HEK293 (cell line): ENCODE data around the gene MC1R.

Source experiments
- ATF2 ChIP-seq: fragments of 450-650 bp; formaldehyde crosslinking; IDR thresholded peaks from 2 replicates; pipeline ENCODE4 v1.5.1; 2016; ENCODE audit warnings: missing biosample characterization, missing genetic modification characterization, low read depth
- CTCF ChIP-seq: fragments of 450-650 bp; formaldehyde crosslinking; IDR thresholded peaks from 2 replicates; pipeline ENCODE4 v1.5.1; 2016; ENCODE audit warnings: missing biosample characterization, missing genetic modification characterization
- TF ChIP-seq, protein P1 (sequence below): fragments of 450-650 bp; formaldehyde crosslinking; IDR thresholded peaks from 2 replicates; pipeline ENCODE4 v1.5.1; 2016; ENCODE audit warnings: missing biosample characterization, missing genetic modification characterization, borderline replicate concordance

GRCh38 chr16:89969741-89970410 lies 51.2 kb downstream of the MC1R start:
- TF ChIP-seq CTCF (tag by site-specific recombination) (no peak), ATF2 (tag by site-specific recombination) (no peak)
- TF ChIP-seq, protein P1, sequence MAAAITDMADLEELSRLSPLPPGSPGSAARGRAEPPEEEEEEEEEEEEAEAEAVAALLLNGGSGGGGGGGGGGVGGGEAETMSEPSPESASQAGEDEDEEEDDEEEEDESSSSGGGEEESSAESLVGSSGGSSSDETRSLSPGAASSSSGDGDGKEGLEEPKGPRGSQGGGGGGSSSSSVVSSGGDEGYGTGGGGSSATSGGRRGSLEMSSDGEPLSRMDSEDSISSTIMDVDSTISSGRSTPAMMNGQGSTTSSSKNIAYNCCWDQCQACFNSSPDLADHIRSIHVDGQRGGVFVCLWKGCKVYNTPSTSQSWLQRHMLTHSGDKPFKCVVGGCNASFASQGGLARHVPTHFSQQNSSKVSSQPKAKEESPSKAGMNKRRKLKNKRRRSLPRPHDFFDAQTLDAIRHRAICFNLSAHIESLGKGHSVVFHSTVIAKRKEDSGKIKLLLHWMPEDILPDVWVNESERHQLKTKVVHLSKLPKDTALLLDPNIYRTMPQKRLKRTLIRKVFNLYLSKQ (tag by site-specific recombination) = no peak
